Measurements from ENCODE around the gene HLTF.
"Not testable (repeated sequence)": the region's sequence is repeated elsewhere in the genome, so short reads cannot be mapped to it uniquely, and the experiment has no call there.

Gene HLTF, protein sequence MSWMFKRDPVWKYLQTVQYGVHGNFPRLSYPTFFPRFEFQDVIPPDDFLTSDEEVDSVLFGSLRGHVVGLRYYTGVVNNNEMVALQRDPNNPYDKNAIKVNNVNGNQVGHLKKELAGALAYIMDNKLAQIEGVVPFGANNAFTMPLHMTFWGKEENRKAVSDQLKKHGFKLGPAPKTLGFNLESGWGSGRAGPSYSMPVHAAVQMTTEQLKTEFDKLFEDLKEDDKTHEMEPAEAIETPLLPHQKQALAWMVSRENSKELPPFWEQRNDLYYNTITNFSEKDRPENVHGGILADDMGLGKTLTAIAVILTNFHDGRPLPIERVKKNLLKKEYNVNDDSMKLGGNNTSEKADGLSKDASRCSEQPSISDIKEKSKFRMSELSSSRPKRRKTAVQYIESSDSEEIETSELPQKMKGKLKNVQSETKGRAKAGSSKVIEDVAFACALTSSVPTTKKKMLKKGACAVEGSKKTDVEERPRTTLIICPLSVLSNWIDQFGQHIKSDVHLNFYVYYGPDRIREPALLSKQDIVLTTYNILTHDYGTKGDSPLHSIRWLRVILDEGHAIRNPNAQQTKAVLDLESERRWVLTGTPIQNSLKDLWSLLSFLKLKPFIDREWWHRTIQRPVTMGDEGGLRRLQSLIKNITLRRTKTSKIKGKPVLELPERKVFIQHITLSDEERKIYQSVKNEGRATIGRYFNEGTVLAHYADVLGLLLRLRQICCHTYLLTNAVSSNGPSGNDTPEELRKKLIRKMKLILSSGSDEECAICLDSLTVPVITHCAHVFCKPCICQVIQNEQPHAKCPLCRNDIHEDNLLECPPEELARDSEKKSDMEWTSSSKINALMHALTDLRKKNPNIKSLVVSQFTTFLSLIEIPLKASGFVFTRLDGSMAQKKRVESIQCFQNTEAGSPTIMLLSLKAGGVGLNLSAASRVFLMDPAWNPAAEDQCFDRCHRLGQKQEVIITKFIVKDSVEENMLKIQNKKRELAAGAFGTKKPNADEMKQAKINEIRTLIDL

DNA sequence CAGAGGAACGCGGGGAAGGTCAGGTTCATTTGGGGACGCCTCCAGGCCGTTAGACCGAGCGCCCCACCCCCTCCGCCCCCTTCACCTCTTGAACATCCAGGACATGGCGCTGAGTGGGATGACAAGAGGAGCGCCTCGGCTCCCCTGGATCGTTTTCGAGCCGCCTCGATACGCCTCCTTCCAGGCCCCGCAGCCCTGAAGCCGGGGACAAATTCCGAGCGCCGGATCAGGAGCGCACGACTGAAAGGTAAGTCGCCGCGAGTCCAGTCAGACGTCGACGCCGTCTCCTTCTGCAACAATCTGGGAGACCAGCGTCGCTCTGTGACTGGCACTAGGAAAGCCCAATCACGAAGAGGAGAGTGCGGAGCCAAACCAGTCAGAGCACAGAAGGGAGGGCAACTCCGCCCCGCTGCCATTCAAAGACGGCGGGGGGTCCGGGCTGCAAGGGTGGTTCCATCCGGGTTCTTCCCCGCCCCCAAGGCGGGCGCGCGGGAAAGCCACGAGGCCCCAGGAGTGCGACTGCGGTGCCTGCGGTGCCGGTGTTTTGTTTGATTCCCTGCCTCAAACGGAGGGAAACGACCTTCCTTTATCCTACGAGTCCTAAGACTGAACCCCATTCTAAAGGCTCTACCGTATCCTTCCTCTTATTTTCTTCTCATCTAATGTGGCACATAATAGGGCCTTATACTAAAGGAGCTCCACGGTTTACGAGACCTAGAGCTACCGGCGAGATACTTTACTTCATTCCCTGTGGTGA lies at the start of gene HLTF:
Gene HLTF, minus strand, starts transcription at position 302 of the 757 bp plus-strand sequence. Its CDS starts 197 bp downstream, at position 105.
- peak; percentile 99 for DNase-seq

DNA sequence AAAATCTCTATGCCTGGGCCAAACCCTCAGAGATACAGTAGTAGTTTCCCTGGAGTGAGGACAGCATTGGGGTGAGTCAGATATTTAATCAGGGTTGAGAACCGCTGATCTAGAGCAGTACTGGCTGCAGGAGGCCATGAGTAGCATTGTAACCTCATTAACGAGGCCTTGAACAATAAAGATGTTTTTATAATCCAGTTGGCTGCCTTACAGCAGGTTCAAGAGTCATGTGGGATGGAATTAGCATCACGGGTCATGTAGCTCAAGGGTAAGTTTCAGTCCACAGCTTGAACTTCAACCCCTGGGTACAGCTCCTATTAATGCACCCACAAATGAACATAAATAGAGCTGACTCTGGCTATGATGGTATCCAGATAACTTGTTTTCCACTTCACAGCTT lies 48.2 kb upstream of the HLTF start:
- peak; percentile 61 for DNase-seq

DNA sequence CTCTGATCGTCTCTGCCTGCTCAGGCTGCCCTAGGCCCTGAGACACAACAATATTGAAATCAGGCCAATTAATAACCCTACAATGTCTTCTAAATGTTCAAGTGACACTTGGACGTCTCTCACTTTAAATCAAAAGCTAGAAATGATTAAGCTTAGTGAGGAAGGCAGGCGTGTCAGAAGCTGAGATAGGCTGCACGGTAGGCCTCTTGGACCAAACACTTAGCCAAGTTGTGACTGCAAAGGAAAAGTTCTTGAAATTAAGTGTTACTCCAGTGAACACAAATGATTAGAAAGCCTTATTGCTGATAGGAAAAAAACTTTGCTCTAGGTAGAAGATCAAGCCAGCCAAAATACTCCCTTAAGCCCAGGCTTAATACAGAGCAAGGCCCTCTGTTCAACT lies 45.3 kb upstream of the HLTF start:
- DNase-seq, result no peak

DNA sequence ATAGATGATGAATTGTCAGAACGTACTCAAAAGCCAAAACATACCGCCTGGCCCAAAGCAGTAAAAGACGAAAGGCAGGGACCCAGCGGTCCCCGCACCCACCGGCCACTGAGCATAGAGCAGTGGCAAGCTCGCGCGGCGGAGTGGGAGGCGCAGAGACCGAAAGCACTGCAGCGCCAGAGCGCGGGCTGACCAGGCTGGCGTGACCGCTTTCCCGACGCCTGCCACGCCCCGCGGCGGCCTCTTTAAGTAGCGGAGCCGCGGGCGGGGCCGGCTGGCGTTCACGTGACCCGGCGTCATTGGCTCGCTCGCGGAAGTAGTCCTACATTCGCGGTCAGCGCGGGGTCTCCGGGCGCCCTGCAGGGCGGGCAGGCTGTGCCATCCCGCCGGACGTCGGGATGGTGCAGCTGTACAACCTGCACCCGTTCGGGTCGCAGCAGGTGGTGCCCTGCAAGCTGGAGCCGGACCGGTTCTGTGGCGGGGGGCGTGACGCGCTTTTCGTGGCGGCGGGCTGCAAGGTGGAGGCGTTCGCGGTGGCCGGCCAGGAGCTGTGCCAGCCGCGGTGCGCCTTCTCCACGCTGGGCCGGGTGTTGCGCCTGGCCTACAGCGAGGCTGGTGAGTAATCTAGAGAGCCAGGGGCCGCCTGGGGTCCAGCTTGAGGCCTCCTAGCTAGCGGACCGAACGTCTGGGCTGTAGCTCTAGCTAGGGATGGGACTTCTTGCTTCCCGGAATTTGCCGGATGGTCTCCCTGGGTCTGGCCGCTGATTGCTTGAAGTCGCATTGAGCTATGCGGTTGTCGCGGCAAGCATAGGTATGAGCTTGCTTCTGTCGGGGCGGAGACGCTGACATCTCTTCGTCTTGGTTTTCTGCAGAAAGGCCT lies 43.2 kb upstream of the HLTF start, which contains the start of gene HPS3:
Gene HPS3, plus strand, starts transcription at position 313 of the 880 bp plus-strand sequence. Its CDS starts 86 bp downstream, at position 399.
- peak; percentile 97 for DNase-seq

DNA sequence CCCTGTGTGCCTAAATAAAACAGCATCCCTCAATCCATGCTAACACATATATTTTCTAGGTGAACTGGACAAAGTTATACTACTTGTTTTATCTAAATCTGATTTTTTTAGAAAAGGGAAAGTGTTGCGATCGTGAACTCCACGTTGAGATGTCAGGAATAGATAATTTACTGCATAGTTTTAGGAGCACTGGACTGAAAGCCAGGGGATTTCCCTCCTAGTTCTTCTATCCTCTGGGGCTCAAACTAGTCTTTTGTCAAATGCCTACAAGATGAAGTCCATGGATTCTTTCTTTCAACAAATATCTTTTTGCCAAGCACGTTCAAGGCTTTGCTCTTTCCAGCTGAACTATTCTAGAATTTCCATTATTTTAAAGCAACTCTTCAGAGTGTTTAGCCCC lies 42.5 kb upstream of the HLTF start:
- no peak for DNase-seq

DNA sequence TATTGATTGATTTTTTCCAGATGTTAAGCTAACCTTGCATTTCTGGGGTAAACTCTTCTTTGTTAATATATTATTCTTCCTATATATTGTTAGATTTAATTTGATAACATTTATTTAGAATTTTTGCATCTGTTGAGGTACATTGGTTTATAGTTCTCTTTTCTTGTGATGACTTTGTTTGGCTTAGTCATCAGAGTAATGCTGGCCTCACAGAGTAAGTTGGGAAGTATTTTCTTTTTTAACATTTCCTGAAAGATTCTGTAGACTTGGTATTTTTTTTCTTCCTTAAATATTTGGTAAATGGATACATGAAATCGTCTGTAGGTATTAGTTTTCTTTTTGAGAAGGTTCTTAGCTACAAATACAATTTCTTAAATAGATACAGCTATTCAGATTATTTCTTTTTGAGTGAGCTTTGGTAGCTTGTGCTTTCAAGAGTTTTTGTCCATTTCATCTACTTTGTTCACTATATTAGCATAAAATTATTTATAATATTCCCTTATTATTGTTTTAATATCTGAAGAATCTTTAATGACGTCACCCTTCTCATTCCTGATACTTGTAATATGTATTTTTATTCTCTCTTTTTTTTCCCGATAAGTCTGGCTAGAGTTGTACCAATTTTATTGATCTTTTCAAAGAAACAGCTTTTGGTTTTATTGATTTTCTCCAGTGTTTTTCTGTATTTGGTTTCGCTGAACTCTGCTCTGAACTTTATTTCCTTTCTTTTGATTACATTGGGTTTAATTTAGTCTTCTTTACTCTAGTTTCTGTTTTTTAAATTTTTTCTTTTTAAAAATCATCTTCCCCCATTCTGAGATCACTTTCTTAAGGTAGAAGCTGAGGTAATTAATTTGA lies 36.6 kb upstream of the HLTF start:
- DNase-seq, result no peak

DNA sequence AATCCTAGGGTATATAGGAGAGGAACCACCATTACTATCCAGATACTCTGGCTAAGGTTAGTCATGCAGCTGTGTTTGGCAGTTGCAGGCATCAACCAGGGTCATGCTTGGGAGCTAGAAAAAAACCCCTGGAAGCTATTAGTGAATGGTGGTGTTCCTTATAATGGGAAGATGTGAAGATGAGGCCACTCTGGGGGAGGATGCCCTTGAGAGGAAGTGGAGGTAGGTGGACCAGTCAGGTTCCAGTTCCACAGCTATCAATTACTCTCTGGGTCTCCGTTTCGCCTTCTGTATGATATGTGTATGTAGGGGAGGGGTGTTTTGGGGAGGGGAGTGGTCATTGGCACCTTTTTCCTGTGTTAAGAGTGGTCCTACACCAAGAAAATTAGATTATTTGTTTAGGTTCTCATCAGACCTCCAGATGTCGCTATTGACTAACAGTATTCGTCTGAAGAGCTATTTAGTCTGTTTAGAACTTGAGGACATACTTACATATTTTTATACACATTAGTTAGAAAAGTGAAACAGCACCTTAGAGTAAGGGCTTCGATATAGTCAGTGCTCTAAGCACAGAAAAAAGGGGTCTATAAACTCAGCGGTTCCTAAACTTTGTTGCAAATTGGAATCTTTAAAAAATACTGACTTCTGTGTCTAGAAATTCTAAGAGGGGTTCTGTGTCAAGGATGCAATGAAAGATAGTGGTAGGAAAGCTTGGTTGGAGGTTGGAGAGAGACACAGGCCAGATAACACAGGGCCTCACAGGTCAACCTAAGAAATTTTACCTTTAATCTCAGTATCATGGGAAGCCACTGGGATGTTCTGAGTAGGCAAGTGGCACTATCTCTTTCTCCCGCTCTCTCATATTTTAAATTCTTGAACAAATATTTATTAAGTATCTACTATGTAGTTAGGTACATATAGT lies 34.0 kb upstream of the HLTF start:
- peak; percentile 79 for DNase-seq

DNA sequence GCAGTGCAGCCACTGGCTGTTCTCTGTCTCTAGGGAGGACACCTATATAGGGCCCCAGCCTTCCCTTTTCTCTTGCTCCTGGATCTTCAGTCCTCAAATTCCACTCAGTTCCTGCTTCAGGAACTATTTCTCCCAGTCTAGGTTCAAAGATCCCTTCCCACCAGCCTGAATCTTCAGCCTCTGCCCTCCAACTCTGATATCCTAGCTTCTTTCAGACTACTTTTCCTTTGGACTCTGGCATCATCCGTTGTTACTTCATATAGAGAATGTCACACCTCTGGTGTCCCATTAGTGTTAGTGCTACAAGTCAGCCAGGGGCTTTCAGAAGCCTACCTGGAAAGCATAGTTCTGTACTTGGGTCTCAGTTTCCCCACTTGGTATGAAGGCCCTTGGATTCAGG lies 33.1 kb upstream of the HLTF start:
- DNase-seq, result no peak

DNA sequence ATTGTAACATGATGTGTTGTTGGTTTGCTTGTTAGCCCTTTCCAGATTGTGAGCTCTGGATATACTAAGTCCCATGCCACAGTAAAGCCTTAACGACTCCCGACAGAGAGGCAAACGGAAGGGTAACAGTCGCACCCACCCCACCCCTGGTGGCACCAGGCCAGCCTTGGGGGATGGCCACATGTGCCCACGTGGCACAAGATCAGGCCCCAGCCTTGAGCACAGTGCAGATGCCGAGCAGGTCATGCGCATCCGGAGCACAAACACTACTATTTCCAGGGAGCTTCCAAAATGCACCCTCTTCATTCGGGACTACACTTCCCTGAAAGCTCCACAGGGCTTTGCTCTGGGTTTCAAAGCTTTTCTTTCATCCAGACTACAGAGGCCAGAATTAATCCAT lies 32.4 kb upstream of the HLTF start:
- DNase-seq, result no peak

DNA sequence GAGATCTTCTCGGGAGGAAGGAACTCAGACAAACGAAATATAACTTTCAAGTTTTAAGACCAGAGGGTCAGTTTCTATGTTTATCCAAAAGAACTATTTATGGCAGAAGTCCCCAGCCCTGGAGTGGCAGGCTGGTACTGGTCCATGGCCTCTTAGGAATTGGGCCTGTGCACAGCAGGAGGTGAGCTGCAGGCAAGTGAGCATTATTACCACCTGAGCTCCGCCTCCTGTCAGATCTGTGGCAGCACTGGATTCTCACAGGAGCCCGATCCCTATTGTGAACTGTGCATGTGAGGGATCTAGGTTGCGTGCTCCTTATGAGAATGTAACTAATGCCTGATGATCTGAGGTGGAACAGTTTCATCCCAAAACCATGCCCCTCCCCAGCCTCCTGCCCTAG lies 28.8 kb upstream of the HLTF start:
- no peak for DNase-seq

DNA sequence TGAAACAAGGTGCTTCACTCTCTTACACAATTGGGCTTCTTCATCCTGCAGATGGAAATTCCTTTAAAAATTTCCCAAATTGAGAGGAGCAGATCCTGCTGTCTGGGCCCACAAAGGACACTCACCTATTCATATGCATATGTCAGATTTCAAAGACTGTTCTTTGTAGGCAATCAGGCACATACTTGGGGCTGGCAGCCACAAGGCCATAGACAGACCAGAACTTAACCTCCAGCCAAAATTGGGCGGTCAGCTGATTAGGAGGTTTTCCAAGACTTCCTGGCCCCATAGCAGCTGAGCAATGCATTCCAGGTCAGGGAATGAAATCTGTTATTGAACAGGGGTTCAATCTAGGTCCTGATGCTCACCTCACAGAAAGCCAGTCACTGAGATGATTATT lies 28.1 kb upstream of the HLTF start:
- no peak for DNase-seq

DNA sequence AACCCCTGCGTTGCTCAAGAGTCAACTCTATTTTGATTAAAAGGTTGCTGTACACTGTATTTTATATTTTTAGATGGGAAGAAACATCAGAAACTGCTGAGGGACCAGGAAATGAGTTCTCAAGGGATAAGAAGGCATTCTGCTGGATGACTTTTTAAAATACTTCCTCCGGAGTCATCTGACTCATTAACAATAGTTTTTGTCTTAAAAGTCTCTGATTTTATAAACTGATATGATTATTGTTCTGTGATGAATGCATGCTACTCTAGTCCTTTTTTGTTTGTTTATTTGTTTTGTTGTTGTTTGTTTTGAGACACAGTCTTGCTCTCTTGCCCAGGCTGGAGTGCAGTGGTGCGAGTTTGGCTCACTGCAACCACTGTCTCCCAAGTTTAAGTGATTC lies 18.2 kb upstream of the HLTF start:
- no peak for DNase-seq

DNA sequence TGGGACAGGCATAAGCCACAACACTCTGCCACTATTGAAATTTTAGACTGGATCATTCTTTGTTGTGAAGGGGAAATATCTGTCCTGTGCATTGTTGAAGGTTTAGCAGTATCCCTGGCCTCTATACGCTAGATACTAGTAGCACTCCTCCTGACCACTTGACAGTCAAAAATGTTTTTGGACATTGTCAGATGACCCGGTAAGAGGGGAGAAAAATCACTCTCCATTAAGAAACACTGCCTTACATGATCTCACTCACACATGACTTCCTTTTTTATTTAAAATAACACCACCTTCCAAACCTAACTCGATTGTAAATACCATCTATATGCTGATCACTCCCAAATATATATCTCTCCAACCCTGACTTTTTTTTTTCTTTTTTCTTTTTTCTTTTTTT lies 15.3 kb upstream of the HLTF start:
- DNase-seq, result no peak

DNA sequence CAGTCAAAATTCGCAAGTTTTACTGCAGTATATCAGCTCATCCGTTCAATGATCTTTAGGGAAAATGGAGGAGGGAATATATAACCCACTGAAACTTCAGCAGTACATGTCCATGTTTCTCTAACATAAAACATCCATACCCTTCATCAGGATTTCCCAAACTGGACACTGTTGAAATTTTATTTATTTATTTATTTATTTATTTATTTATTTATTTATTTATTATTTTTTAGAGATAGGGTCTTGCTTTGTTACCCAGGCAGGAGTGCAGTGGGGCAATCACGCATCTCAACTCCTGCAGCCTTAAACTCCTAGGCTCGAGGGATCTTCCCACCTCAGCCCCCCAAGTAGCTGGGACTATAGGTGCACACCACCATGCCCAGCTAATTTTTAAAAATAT lies 14.8 kb upstream of the HLTF start:
- DNase-seq, result no peak

DNA sequence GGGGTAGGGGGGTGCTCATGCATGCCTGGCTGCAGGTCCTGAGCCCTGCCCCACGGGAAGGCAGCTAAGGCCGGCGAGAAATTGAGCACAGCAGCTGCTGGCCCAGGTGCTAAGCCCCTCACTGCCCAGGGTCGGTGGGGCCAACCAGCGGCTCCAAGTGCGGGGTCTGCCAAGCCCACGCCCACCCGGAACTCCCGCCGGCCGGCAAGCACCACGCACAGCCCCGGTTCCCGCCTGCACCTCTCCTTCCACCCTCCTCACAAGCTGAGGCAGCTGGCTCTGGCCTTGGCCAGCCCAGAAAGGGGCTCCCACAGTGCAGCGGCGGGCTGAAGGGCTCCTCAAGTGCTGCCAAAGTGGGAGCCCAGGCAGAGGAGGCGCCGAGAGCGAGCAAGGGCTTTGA lies 11.7 kb upstream of the HLTF start:
- DNase-seq, result not testable (repeated sequence)

DNA sequence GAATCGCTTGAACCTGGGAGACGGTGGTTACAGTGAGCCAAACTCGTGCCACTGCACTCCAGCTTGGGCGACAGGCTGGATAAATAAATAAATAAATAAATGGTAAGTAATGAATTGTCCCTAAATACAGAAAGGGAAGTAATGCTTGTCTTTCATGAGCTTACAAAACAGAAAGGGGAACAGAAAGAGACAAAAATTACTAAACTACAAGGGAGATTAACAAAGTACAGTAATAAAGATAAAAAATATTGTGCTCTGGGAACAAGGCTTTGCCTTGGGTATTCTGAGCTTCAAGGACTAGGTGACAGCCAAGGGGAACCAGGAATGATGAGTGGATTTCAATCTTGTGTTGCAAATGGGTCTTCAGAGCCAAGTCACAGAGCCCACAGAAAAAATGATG lies 9.2 kb upstream of the HLTF start:
- DNase-seq, result no peak

DNA sequence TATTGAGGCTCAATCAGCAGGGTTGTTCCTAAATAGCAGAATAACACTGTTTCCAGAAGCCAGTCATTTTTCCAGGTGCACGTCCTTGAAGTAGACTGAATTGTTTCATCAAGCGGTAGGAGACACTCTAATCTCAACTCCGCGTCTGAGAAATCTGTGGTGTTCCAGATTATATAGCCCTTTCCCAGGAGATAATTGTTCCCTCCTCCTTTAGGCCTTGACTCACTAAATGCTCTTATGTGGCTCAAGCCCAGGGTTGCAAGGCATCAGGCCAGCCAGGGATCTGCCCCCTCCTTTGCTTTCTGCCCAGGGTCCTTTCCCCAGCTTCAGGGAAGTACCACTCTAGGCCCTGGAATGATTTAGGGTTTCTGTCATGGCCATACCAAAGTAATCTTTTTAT lies 5.7 kb upstream of the HLTF start:
- DNase-seq, result peak; percentile 15

DNA sequence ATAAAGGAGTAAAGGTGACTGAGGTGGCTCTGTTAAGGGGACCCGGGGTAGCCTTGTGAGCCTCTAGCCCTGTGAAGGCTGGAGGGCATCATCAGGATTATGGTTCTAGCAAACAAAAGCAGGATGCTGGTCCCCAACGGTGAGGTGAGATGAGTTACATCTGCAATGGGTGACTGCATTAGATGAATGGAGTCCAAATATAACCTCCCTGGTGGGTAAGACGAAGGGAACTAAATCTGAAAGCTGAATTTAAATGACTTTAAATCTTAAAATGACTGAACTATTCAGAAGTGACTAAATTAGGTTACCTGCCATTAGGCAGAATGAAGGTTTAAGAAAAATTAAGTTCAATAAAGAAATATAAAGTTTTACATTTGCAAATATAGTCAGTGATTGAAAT lies 4.6 kb upstream of the HLTF start:
- DNase-seq, result no peak

DNA sequence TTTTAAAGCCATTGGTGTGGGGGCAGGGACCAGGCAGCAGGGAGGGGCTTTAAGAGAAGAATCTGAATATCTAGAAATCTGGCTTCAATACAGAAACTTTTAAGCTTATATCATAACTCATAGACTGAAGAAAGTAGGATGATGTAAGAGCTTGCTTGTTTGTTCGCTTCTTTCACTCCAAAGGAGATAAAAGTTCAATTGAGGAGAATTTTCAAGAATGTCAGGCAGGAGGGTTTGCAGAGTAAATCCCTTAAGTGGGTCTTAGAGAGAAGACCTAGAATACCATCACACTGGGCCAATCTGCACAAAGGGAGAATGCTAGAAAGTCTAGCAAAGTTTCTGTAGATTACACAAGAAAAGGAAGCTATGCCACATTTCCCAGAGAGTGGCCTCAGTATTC lies 4.1 kb upstream of the HLTF start:
- DNase-seq, result peak; percentile 35

DNA sequence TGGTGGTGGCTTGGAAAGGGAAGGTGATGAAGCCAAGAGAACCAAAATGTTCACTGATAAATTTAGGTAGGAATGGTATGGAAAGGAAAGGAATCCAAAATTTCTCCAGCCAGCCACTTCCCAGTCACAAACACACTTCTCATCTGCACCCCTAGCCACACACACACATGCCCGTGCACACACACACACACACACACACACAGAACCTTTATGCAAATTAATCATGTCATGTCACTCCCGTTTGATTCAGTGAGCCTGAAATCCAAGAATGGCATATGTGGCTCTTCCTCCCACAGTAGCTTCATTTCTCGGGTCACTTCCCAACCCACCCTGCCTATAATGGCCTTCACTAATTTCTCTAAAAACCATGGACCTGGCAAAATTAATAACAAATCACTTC lies 3.1 kb upstream of the HLTF start:
- DNase-seq, result no peak
